Progenitor cell of endocrine pancreas (in vitro differentiated cells): ENCODE measurements around the gene ACCS. TPM values are rescaled to one million over a fixed set of nuclear protein-coding genes. Genes with fewer than 3 reads are reported as not detected.
A peak's percentile ranks its signal among the peaks of the same experiment; 100 is the strongest.

Experiments used
- DNase-seq: peaks from one replicate; pipeline ENCODE4 v3.0.0; 2021; ENCODE audit warnings: low spot score; ENCODE audit not compliant: unreplicated experiment
- H3K27ac Mint-ChIP-seq: 2 replicates; pipeline ENCODE4 v1.8.0; 2021; ENCODE audit warnings: mild to moderate bottlenecking, moderate library complexity, mixed read lengths
- H3K27me3 Mint-ChIP-seq: 2 replicates; pipeline ENCODE4 v1.8.0; 2021; ENCODE audit warnings: mixed read lengths
- H3K36me3 Mint-ChIP-seq: 2 replicates; pipeline ENCODE4 v1.8.0; 2022; ENCODE audit warnings: mixed read lengths; ENCODE audit not compliant: insufficient read depth
- H3K4me1 Mint-ChIP-seq: 2 replicates; pipeline ENCODE4 v1.8.0; 2021; ENCODE audit warnings: low read depth, mixed read lengths
- H3K4me3 Mint-ChIP-seq: 2 replicates; pipeline ENCODE4 v1.8.0; 2021; ENCODE audit warnings: low read depth, mild to moderate bottlenecking, moderate library complexity, mixed read lengths
- H3K9me3 Mint-ChIP-seq: 2 replicates; pipeline ENCODE4 v1.8.0; 2021; ENCODE audit warnings: low read depth, mixed read lengths
- CTCF ChIP-seq: fragments of 200-600 bp; sonication (generic); IDR thresholded peaks from one replicate; pipeline ENCODE4 v1.5.0; 2021; ENCODE audit warnings: antibody characterized with exemption, mild to moderate bottlenecking; ENCODE audit not compliant: unreplicated experiment
- total RNA-seq: library from RNA; stranded (reverse); gene quantifications from 2 replicates; pipeline ENCODE4 v1.2.1, GENCODE V29; 2021

ACCS gene
- total RNA-seq, 1 donor from 2014 or later, result 33.5 TPM

- no peak for DNase-seq
- Mint-ChIP-seq H3K27me3 (no peaks in the 10 kb centered on the region), H3K27ac (no peak overlapping the region), H3K4me1 (peaks cover 6% of the 10 kb centered on the region), H3K4me3 (no peak overlapping the region), H3K9me3 (no peaks in the 10 kb centered on the region), H3K36me3 (peaks cover 17% of the 10 kb centered on the region)
- no peak for TF ChIP-seq CTCF
These were observed 62.7 kb downstream of the ACCS start for GRCh38 chr11:44128729-44129128.

- no peak for DNase-seq
- no peaks in the 10 kb centered on the region for H3K9me3 Mint-ChIP-seq
- no peak overlapping the region for H3K4me3 Mint-ChIP-seq
- H3K4me1 Mint-ChIP-seq, result peaks cover 15% of the 10 kb centered on the region
- TF ChIP-seq CTCF, result no peak
- H3K27ac Mint-ChIP-seq, result no peak overlapping the region
- peaks cover 19% of the 10 kb centered on the region for H3K36me3 Mint-ChIP-seq
- no peaks in the 10 kb centered on the region for H3K27me3 Mint-ChIP-seq
These were observed 64.7 kb downstream of the ACCS start for GRCh38 chr11:44130751-44131150.

GRCh38 chr11:44133335-44133946 lies 67.4 kb downstream of the ACCS start:
- DNase-seq, result no peak
- H3K4me3 Mint-ChIP-seq, result no peak overlapping the region
- H3K9me3 Mint-ChIP-seq, result no peaks in the 10 kb centered on the region
- no peaks in the 10 kb centered on the region for H3K27me3 Mint-ChIP-seq
- H3K4me1 Mint-ChIP-seq, result peaks cover 17% of the 10 kb centered on the region
- peak; percentile 73 for TF ChIP-seq CTCF
- H3K27ac Mint-ChIP-seq, result no peak overlapping the region
- H3K36me3 Mint-ChIP-seq, result peaks cover 11% of the 10 kb centered on the region

Other genes with a start within 250 kb of the ACCS start
- gene ALKBH3, start 185.4 kb upstream of the ACCS start, total RNA-seq, result 19.8 and 22.0 TPM in 2 replicates
- gene C11orf96, start 123.6 kb upstream of the ACCS start, total RNA-seq, result 0.38 and 0.47 TPM in 2 replicates
- not detected in 2 replicates for gene ACCSL, start 18.3 kb upstream of the ACCS start, total RNA-seq
- 73.9 and 76.3 TPM in 2 replicates for gene EXT2, start 29.4 kb downstream of the ACCS start, total RNA-seq
- gene ALX4, start 243.9 kb downstream of the ACCS start, total RNA-seq, result not detected in 2 replicates